Osteoblast (primary cell): Measurements from ENCODE around the gene ANGEL2. TPM values are rescaled to one million over a fixed set of nuclear protein-coding genes. Genes with fewer than 3 reads are reported as not detected.
"Not testable (repeated sequence)": the region's sequence is repeated elsewhere in the genome, so short reads cannot be mapped to it uniquely, and the experiment has no call there.

Experiments
- DNase-seq: peaks from one replicate; pipeline ENCODE4 v3.0.0; 2011; ENCODE audit warnings: low spot score, mixed read lengths; ENCODE audit not compliant: insufficient read length; ENCODE audit errors: missing footprints
- H2AFZ ChIP-seq: 2 replicates; pipeline ENCODE4 v1.6.0; 2011; ENCODE audit warnings: mild to moderate bottlenecking, low read length
- H3K27ac ChIP-seq: 2 replicates; pipeline ENCODE4 v1.5.1; 2011; ENCODE audit warnings: mild to moderate bottlenecking, low read depth, low read length, moderate library complexity
- H3K27me3 ChIP-seq: 2 replicates; pipeline ENCODE4 v1.6.0; 2012; ENCODE audit warnings: mild to moderate bottlenecking, control low read depth, inconsistent platforms, low read length, moderate library complexity; ENCODE audit not compliant: insufficient read depth
- H3K36me3 ChIP-seq: 2 replicates; pipeline ENCODE4 v1.5.1; 2011; ENCODE audit warnings: mild to moderate bottlenecking, low read length, control low read depth, moderate library complexity; ENCODE audit not compliant: insufficient read depth
- H3K4me1 ChIP-seq: 2 replicates; pipeline ENCODE4 v1.5.1; 2011; ENCODE audit warnings: mild to moderate bottlenecking, low read length, control low read depth, moderate library complexity; ENCODE audit not compliant: insufficient read depth
- H3K4me2 ChIP-seq: 2 replicates; pipeline ENCODE4 v1.6.0; 2011; ENCODE audit warnings: mild to moderate bottlenecking, low read length; ENCODE audit not compliant: insufficient read depth
- H3K4me3 ChIP-seq: fragments of 200-600 bp; sonication (generic); 3 replicates; pipeline ENCODE4 v1.5.1; 2012; ENCODE audit warnings: mild to moderate bottlenecking, low read length, inconsistent platforms; ENCODE audit not compliant: insufficient read depth
- H3K79me2 ChIP-seq: 2 replicates; pipeline ENCODE4 v1.6.0; 2012; ENCODE audit warnings: mild to moderate bottlenecking, low read length, control low read depth, inconsistent platforms; ENCODE audit not compliant: insufficient read depth
- H3K9me3 ChIP-seq: 2 replicates; pipeline ENCODE4 v1.5.1; 2011; ENCODE audit warnings: low read depth, low read length, control low read depth
- H4K20me1 ChIP-seq: 2 replicates; pipeline ENCODE4 v1.6.0; 2012; ENCODE audit warnings: mild to moderate bottlenecking, low read length, control low read depth; ENCODE audit not compliant: insufficient read depth
- CTCF ChIP-seq: IDR thresholded peaks from 2 replicates; pipeline ENCODE4 v1.5.1; 2011; ENCODE audit warnings: mild to moderate bottlenecking, low read depth, low read length, moderate library complexity; ENCODE audit errors: extremely low read depth
- total RNA-seq: library from RNA; depleted of rRNA; stranded (reverse); fragments of >200 nt; gene quantifications from 2 replicates; pipeline ENCODE4 v1.2.3, GENCODE V29; 2012

ANGEL2 gene
- total RNA-seq, 1 donor = 46.3 TPM

- Histone ChIP-seq H3K27me3 (peaks cover 13% of the 10 kb centered on the region), H4K20me1 (no peaks in the 10 kb centered on the region), H3K9me3 (no peaks in the 10 kb centered on the region), H3K4me3 (no peak overlapping the region), H3K27ac (no peak overlapping the region), H2AFZ (no peak overlapping the region), H3K4me1 (no peaks in the 10 kb centered on the region), H3K36me3 (no peaks in the 10 kb centered on the region), H3K79me2 (no peaks in the 10 kb centered on the region), H3K4me2 (no peak overlapping the region)
- TF ChIP-seq CTCF = no peak
- no peak for DNase-seq
Measured at GRCh38 chr1:213034713-213035112, 19.0 kb upstream of the ANGEL2 start.

GRCh38 chr1:213032651-213033050 lies 17.0 kb upstream of the ANGEL2 start:
- DNase-seq = no peak
- Histone ChIP-seq H3K27ac (no peak overlapping the region), H2AFZ (no peak overlapping the region), H4K20me1 (no peaks in the 10 kb centered on the region), H3K36me3 (no peaks in the 10 kb centered on the region), H3K4me1 (no peaks in the 10 kb centered on the region), H3K79me2 (no peaks in the 10 kb centered on the region), H3K27me3 (peaks cover 13% of the 10 kb centered on the region), H3K9me3 (no peaks in the 10 kb centered on the region), H3K4me3 (no peak overlapping the region), H3K4me2 (no peak overlapping the region)
- no peak for TF ChIP-seq CTCF

GRCh38 chr1:213027024-213027423 lies 11.4 kb upstream of the ANGEL2 start:
- not testable (repeated sequence) for H3K4me3 ChIP-seq, H3K9me3 ChIP-seq, H2AFZ ChIP-seq, H3K4me2 ChIP-seq, DNase-seq, H3K4me1 ChIP-seq, H3K36me3 ChIP-seq, H3K27me3 ChIP-seq, H3K27ac ChIP-seq, H3K79me2 ChIP-seq, H4K20me1 ChIP-seq

- no peak for DNase-seq
- no peak for TF ChIP-seq CTCF
- Histone ChIP-seq H4K20me1 (no peaks in the 10 kb centered on the region), H3K4me3 (no peak overlapping the region), H3K27me3 (peaks cover 7% of the 10 kb centered on the region), H2AFZ (no peak overlapping the region), H3K4me2 (no peak overlapping the region), H3K27ac (no peak overlapping the region), H3K4me1 (no peaks in the 10 kb centered on the region), H3K79me2 (peaks cover 2% of the 10 kb centered on the region), H3K36me3 (no peaks in the 10 kb centered on the region), H3K9me3 (no peaks in the 10 kb centered on the region)
Measured at GRCh38 chr1:213020016-213020415, 4.3 kb upstream of the ANGEL2 start.
